GM18870 (cell line): ENCODE results near the gene SDK1.

ENCODE experiments used
- ATAC-seq: cut with Tn5 transposase; IDR thresholded peaks from one replicate; pipeline ENCODE4 v1.9.1; 2021; ENCODE audit warnings: moderate library complexity; ENCODE audit not compliant: unreplicated experiment

The SDK1 gene

GRCh38 chr7:3408814-3409595 is 108.0 kb downstream of the SDK1 start:
- ATAC-seq = no peak

DNA sequence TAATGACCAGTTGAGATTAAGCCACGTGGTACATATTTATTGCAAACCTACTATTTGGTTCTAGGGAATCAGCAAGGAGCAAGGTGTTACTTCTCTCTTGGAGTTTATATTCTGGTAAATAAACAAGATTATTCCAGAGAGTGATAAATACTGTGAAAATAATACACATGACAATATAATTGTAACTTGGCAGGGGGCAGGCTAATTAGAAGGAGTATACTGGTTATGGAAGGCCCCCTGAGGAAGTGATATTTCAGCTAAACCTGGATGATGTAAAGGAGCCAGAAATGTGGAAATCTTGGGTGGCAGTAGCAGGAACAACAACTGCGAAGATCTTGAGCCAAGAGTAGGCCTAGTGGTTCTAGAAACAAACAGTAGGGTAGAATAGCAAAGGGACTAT is 111.8 kb downstream of the SDK1 start:
- no peak for ATAC-seq

DNA sequence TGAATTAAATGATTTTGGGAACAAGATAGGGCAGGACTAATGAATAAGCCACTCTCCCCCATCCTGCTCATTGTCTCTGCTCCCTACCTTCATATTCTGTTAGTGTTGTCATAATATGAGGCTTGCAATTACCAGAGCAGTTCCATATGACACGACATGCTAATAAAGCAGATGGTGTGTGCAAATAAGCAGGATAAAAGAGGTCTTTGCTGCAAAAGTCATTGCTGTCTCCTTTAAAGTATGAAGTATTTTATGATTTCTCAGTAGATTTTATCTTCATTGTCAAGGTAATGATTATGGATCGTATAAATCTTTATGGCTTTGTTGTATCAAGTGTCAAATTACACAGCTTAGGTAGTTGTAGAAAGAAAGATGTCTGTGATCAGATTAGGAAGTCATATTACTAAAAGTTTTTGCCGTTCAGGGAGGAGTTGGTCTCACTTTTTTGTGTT is 114.8 kb downstream of the SDK1 start:
- ATAC-seq = no peak

DNA sequence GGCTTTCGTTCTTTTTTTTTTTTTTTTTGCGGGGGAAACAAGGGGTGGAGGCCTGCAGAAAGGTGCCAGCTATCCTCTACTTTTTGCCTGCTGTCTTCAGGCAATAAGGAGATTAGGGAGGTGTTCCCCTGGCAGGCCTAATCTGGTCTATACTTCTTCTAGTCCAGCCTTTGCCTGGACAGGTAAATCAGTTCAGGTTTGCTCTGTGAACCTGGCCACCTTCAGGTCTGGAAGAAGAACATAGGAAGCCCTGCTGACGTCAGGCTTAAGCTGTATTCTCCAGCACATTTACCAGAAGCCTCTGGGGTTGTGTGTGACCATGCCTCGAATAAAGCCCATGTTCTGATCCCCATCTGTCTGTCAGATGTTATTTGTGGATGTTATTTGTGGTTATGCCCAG is 115.4 kb downstream of the SDK1 start:
- ATAC-seq = no peak

DNA sequence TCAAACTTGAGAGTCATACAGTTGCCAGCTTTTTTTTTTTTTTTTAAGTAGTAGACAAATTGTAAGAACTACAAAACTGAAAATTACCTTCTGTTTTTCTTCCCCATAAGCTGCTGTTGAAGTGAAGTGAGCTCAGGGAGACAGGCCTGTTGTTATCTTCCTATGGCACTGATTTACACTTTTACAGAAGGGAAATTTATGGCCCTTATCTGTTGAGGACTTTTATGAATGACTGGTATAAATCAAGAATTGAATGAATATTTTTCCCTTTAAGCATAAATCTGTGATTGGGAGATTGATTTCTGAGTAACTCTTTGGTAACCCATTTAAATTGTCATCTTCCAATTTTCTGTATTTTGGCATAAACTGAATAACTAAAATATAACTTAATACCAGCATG is 124.0 kb downstream of the SDK1 start:
- ATAC-seq = no peak

DNA sequence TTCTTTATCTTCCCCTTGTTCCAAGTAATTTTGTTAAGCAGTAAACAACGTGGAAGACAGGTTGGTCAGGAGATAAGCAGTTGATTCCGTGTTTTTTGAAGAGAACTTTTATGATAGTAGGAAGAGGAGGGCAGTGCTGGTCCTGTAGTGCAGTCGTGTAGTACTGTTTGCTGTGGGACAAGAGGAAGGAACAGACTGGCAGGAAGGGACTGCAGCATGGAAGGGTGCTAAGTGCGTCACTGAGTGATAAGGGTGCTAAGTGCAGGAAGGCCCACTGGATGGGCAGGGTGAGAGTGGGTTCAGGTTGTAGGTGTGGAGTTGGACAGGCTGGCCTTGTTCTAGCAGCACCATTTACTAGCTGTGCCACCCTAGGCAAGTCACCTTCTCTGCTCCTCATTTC is 125.0 kb downstream of the SDK1 start:
- ATAC-seq = no peak

DNA sequence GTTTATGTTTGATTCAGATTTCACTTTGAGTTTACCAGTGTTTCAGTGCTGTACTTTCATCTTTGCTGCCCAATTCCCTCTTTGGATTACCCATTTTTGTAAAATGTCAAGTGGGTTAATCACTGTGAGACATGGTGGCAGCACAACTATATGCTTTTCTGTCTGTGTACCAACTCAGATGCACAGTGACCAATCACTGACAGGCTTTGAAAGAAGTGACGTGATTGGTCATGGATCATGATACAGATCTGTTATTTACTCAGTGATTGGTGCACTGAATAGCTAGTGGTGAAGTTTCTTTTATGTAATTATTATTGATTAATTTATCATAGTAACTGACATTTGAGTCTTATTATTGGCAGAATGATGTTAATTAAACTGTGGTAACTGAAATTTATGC is 126.9 kb downstream of the SDK1 start:
- no peak for ATAC-seq

DNA sequence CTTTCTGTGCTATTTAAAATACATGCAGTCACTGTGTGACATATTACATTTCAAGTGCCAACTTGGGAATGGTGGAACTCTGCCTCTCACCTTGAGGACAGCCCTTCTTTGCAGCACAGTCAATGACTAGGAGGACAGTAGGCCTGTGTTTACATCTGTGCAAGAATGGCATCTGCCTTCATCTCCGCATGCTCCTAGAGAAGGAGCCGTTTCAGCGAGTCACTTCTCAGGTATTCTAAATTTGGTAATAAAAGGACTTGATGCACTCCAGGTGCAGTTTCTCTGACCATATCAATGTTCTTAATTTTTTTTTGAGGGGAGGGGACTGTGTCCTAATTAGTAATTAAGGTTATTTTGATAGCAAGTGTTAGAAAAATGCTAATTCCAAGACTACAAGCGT is 128.9 kb downstream of the SDK1 start:
- no peak for ATAC-seq

- no peak for ATAC-seq
Measured at GRCh38 chr7:3430588-3430987, 129.5 kb downstream of the SDK1 start.

- no peak for ATAC-seq
Measured at GRCh38 chr7:3431306-3431705, 130.3 kb downstream of the SDK1 start.

GRCh38 chr7:3432911-3433310 is 131.9 kb downstream of the SDK1 start:
- ATAC-seq = no peak

- ATAC-seq = no peak
Measured at GRCh38 chr7:3434611-3435010, 133.6 kb downstream of the SDK1 start.

- no peak for ATAC-seq
Measured at GRCh38 chr7:3436112-3436511, 135.1 kb downstream of the SDK1 start.

DNA sequence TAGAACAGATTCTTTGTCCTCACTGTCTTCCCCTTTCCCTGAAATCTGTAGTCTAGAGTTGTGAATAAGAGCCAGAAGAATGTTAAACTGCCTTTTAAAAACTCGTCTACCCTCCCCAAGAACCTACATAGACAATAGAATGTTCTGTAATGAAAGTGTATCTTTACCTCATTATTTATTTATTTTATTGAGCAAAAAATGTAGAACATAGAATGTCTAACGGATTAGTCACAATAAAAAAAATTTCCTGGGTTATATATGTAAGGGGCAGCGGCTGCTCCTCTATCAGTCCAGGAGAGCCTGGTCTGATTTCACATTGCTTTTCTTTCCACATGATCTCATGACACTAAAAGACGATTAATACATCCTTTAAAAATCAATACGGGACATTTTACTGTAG is 135.7 kb downstream of the SDK1 start:
- no peak for ATAC-seq

DNA sequence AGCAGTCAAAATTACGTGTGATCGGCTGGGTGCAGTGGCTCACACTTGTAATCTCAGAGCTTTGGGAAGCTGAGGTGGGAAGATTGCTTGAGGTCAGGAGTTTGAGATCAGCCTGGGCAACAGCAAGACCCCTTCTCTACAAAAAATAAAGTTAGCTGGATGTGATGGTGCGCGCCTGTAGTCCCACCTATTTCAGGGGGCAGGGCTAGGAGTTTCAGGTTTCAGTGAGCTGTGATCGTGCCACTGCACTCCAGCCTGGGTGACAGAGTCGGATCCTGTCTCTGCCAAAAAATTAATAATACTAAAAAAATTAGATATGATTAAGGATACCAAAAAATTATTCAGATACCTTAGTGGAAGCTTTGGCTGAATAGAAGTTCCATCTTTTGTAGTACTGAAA is 136.4 kb downstream of the SDK1 start:
- no peak for ATAC-seq

- no peak for ATAC-seq
Measured at GRCh38 chr7:3438352-3438751, 137.3 kb downstream of the SDK1 start.

DNA sequence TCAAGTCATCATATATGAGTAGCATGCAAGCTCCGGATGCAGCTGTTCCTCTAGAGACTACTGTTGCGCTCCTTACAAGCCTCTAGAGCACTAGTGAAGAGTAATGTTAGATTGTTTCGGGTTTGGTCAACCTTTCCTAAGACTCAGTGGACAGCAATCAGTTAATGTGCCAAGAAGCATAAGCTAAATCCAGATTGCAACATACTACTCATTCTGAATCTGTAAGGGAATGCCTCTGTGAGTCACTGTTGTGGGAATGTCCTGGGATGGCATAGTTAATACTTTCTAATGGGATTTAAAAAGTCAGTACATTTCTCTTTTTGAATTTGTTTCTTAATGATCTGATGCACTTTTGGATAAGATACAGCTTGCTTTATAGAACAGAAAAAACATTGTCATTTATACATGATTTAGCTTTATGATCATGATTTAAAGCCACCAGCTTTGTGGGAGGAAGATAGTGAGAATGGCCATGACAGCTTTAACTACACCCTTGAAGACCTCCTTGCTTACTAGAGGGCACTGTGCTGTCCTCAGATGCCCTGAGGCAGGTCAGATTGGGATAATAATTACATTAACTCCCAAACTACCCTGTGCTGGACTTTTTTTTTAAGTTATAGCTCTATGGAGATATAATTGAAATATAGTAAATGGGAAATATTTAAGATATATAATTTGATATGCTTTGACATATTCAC is 138.4 kb downstream of the SDK1 start:
- ATAC-seq = no peak

DNA sequence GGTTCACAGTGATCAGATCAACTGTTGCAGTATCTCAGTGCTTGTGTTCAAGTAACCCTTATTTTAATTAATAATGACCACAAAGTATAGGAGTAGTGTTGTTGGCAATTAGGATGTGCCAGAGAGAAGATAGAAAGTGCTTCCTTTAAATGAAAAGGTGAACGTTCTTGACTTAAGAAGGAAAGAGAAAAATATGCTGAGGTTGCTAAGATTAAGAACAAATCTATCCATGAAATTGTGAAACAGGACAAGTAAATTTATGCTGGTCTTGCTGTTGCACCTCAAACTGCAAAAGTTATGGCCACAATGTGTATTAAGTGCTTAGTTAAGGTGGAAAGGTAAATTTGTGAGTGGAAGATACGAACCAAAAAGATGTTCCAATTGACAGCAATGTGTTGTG is 139.5 kb downstream of the SDK1 start:
- ATAC-seq = no peak

- ATAC-seq = no peak
Measured at GRCh38 chr7:3443716-3444115, 142.7 kb downstream of the SDK1 start.

DNA sequence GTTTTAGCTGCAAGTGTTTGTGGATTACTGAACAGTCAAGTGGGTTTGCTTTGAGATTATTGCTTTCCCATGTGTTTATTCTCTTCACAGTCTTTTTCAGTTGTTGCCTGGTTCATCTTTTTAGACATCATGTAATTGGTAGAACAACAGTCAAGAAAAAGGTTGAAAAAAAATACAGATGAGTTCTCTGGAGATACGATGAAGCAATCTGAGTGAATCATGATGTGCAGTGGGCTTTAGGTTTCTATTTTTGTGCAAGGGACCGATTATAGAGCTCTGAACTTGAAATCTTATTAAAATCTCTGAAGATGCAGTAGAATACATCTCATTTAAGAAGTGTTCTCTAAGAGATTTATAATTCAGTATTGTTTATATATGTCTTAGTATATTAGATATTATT is 145.7 kb downstream of the SDK1 start:
- ATAC-seq = no peak

DNA sequence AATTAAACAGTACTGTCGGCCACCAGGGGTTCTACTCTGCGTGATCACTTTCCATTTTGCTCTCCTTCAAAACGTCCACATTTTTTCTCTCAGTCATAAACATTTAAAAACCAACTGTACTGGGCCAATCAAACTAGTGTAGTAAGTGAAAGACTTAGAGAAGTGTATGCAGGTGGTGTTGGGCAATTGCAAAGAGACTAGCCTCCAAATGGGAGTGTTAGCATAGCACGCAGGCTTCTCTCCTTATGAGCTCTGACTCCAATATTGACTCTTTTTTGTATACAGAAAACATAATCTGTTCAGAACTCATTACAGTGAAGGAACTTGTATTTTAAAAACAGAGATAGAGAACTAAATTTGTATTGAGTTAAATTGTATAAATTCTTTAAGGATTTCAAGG is 150.6 kb downstream of the SDK1 start:
- ATAC-seq = no peak

DNA sequence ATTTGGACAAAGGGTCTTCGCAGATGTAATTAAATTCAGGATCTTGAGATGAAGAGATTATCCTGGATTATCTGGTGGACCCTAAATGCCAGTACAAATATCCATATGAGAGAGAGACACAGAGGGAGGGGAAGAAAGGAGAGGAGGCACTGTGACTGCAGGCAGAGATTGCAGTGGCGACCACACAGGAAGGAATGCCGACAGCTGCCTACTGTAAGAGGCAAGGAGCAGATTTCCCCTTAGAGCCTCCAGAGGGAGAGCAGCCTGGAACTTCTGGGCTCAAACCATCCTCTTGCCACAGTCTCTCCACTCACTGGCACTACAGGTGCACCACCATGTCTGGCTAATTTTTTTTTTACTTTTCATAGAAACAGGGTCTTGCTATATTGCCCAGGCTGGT is 152.3 kb downstream of the SDK1 start:
- ATAC-seq = no peak
